ENCODE data around the gene PTCD2. TPM values are rescaled to one million over a fixed set of nuclear protein-coding genes. Genes with fewer than 3 reads are reported as not detected.
A peak's percentile ranks its signal among the peaks of the same experiment; 100 is the strongest.

The PTCD2 gene
- total RNA-seq, 1 experiment from 2014 or later, result 11.6 TPM

DNA sequence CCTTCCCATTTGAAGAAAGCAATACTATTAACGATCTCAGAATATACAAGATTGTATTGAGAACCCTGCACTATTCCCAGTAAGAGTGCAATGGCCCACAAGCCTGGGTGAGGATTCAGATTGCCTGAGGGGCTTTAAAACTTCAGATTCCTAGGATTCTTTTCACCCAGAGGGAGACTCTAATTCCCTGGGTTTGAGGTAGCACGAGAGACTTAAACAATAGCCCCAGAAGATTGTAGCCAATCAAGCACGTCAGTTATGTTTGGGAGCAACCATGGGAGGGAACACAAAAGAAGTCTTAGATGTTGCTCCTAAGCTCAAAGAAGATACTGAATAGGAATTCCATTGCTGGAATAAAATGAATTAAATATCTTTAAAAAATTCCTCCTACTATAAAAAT is 18.0 kb upstream of the PTCD2 start:
- Histone ChIP-seq H3K9me3 (no peaks in the 10 kb centered on the region), H3K4me1 (peaks cover 29% of the 10 kb centered on the region), H3K27me3 (replicated peaks; ENCODE audit: control insufficient read depth, insufficient read depth, low read length) (no peaks in the 10 kb centered on the region), H3K36me3 (ENCODE audit: control insufficient read depth, insufficient read depth, low read length) (no peaks in the 10 kb centered on the region), H3K4me3 (ENCODE audit: low read depth, low read length) (no peak overlapping the region)
- DNase-seq, result no peak
- Mint-ChIP-seq H3K27me3 (ENCODE audit: insufficient read depth, unreplicated experiment) (no peaks in the 10 kb centered on the region), H3K36me3 (ENCODE audit: insufficient read depth, unreplicated experiment) (peaks cover 23% of the 10 kb centered on the region), H3K9me3 (ENCODE audit: unreplicated experiment) (no peaks in the 10 kb centered on the region), H3K4me3 (ENCODE audit: unreplicated experiment) (no peak overlapping the region), H3K4me1 (ENCODE audit: low read depth, unreplicated experiment) (peaks cover 31% of the 10 kb centered on the region), H3K27ac (ENCODE audit: unreplicated experiment) (no peak overlapping the region)
- POLR2A ChIA-PET, result no interaction called here
- TF ChIP-seq, protein P1, sequence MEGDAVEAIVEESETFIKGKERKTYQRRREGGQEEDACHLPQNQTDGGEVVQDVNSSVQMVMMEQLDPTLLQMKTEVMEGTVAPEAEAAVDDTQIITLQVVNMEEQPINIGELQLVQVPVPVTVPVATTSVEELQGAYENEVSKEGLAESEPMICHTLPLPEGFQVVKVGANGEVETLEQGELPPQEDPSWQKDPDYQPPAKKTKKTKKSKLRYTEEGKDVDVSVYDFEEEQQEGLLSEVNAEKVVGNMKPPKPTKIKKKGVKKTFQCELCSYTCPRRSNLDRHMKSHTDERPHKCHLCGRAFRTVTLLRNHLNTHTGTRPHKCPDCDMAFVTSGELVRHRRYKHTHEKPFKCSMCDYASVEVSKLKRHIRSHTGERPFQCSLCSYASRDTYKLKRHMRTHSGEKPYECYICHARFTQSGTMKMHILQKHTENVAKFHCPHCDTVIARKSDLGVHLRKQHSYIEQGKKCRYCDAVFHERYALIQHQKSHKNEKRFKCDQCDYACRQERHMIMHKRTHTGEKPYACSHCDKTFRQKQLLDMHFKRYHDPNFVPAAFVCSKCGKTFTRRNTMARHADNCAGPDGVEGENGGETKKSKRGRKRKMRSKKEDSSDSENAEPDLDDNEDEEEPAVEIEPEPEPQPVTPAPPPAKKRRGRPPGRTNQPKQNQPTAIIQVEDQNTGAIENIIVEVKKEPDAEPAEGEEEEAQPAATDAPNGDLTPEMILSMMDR (IDR thresholded peaks at IDR 0.05; ENCODE audit: insufficient read depth in 1 of 2, low read depth in 1 of 2, low read length in 1 of 2, severe bottlenecking in 1 of 2, unreplicated experiment in 1 of 2), result no peak
- BruUV-seq (replicated peaks), result no TSS peak
- CTCF ChIA-PET, result no interaction called here
- intact Hi-C loops (cut with micrococcal nuclease; ENCODE audit: unreplicated experiment), result no loop called here

DNA sequence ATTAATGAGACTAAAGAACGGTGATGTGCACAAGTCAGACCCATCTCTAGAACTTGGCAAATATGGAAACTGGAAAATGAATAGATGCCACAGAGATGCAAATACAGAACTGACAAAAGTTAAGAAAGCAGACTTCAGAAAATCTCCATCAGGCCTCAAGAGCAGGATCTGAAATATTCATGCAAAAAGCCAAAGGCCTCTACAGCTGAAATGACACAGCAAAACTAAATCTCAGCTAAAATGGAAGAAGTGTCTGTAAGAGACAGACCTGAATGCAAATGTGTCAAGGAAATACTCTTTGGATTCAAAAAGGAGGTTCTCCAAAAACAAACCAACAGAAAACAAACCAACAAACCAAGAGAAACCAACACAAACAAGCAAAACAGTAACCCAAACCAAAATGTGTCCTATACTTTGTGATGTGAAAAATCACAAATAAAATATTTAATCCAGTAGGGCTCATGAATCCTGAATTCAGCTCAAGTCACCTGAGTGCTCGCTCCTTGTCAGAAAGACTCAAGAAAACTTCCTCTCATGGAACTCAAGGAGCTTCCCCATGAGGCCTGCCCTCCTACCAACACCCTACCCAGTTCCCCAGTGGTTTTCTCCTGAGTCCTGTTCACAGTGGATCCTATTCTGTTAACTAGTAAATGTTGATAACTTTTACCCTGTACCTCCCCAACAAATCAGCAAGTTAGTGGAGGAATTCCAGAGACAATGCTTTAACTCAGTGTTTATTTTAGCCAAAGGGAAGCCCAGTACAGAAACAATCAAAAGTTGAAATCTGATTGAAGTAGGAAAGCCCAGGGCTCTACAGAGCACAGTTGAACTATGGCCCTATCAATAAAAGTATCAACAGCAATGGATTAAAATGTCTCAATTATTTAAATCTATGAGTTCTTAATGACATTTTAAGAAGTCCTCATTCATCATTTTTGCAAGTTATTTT is 14.7 kb upstream of the PTCD2 start:
- H3K9me3 Mint-ChIP-seq (ENCODE audit: unreplicated experiment), result no peaks in the 10 kb centered on the region
- no peaks in the 10 kb centered on the region for H3K36me3 ChIP-seq (ENCODE audit: control insufficient read depth, insufficient read depth, low read length)
- intact Hi-C loops (cut with micrococcal nuclease; ENCODE audit: unreplicated experiment), result no loop called here
- H3K4me1 Mint-ChIP-seq (ENCODE audit: low read depth, unreplicated experiment), result peaks cover 34% of the 10 kb centered on the region
- H3K27ac Mint-ChIP-seq (ENCODE audit: unreplicated experiment), result peak overlapping the region; percentile 34
- no peaks in the 10 kb centered on the region for H3K9me3 ChIP-seq
- H3K36me3 Mint-ChIP-seq (ENCODE audit: insufficient read depth, unreplicated experiment), result peaks cover 40% of the 10 kb centered on the region
- H3K27me3 Mint-ChIP-seq (ENCODE audit: insufficient read depth, unreplicated experiment), result no peaks in the 10 kb centered on the region
- POLR2A ChIA-PET, result no interaction called here
- no peak overlapping the region for H3K4me3 ChIP-seq (ENCODE audit: low read depth, low read length)
- TF ChIP-seq, protein P1 (IDR thresholded peaks at IDR 0.05; ENCODE audit: insufficient read depth in 1 of 2, low read depth in 1 of 2, low read length in 1 of 2, severe bottlenecking in 1 of 2, unreplicated experiment in 1 of 2), result no peak
- H3K27me3 ChIP-seq (replicated peaks; ENCODE audit: control insufficient read depth, insufficient read depth, low read length), result no peaks in the 10 kb centered on the region
- no peak for DNase-seq
- no TSS peak for BruUV-seq (replicated peaks)
- H3K4me3 Mint-ChIP-seq (ENCODE audit: unreplicated experiment), result no peak overlapping the region
- CTCF ChIA-PET, result no interaction called here
- peaks cover 34% of the 10 kb centered on the region for H3K4me1 ChIP-seq

DNA sequence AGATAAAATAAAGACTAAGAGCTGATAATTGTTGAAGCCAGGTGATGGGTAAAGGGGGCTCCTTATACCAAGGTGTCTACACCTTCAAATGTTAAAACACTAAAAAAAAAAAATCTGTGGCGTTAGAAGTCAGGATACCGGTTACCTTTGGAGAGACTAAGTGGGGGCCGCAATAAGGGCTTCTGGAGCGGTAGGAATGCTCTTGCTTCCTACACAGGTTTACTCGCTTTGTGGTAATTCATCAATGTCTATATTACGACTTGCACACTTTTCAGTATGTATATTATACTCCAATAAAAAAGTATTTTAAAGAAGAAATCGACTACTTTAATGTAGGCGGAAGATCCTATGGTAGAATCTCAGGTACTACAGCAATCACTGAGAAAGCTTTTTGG is 12.6 kb upstream of the PTCD2 start:
- TF ChIP-seq, protein P1 (IDR thresholded peaks at IDR 0.05; ENCODE audit: insufficient read depth in 1 of 2, low read depth in 1 of 2, low read length in 1 of 2, severe bottlenecking in 1 of 2, unreplicated experiment in 1 of 2), result no peak
- no peaks in the 10 kb centered on the region for H3K27me3 Mint-ChIP-seq (ENCODE audit: insufficient read depth, unreplicated experiment)

More for the DNA sequence above, 12.6 kb upstream of the PTCD2 start:
- no peaks in the 10 kb centered on the region for H3K27me3 ChIP-seq (replicated peaks; ENCODE audit: control insufficient read depth, insufficient read depth, low read length)
- H3K4me1 Mint-ChIP-seq (ENCODE audit: low read depth, unreplicated experiment), result peaks cover 25% of the 10 kb centered on the region
- H3K4me1 ChIP-seq, result peaks cover 25% of the 10 kb centered on the region
- peak overlapping the region; percentile 57 for H3K4me3 ChIP-seq (ENCODE audit: low read depth, low read length)
- no peaks in the 10 kb centered on the region for H3K9me3 Mint-ChIP-seq (ENCODE audit: unreplicated experiment)
- H3K36me3 ChIP-seq (ENCODE audit: control insufficient read depth, insufficient read depth, low read length), result 0 out of 2 replicates have a peak, but pooled peaks cover 1% of the 10 kb centered on the region
- CTCF ChIA-PET, result interaction anchor here (0.7 to 1.7 kb wide), 3 partner anchors 12 to 614 kb away, joined by 3 to 15 read pairs (median 6); partner anchors contain the start of genes MRPS27 and PTCD2
- no peak for DNase-seq
- H3K4me3 Mint-ChIP-seq (ENCODE audit: unreplicated experiment), result peak overlapping the region; percentile 84
- H3K36me3 Mint-ChIP-seq (ENCODE audit: insufficient read depth, unreplicated experiment), result peaks cover 46% of the 10 kb centered on the region
- no TSS peak for BruUV-seq (replicated peaks)
- H3K9me3 ChIP-seq, result no peaks in the 10 kb centered on the region
- intact Hi-C loops (cut with micrococcal nuclease; ENCODE audit: unreplicated experiment), result no loop called here
- peak overlapping the region; percentile 84 for H3K27ac Mint-ChIP-seq (ENCODE audit: unreplicated experiment)
- POLR2A ChIA-PET, result interaction anchor here (0.7 to 1.9 kb wide), 2 partner anchors 11 to 13 kb away, joined by 5 to 19 read pairs; partner anchors contain the start of genes MRPS27 and PTCD2
